Measurements from ENCODE around the gene STAM. TPM values are rescaled to one million over a fixed set of nuclear protein-coding genes. Genes with fewer than 3 reads are reported as not detected.
A peak's percentile ranks its signal among the peaks of the same experiment; 100 is the strongest.

Gene STAM
- total and polyA plus RNA-seq, 4 donors, result 11.9 to 76.8 (median 20.5) TPM

GRCh38 chr10:17673471-17674061 is 29.6 kb downstream of the STAM start:
- Histone ChIP-seq H3K27ac (ENCODE audit: low read depth in 1 of 2, low read length in 1 of 2) (no peak overlapping the region), H3K9ac (ENCODE audit: insufficient read depth in 1 of 2, low read length in 2 of 2) (peak overlapping the region in 1 of 2 donors; percentile 19), H3K4me3 (no peak overlapping the region), H3K4me1 (ENCODE audit: control insufficient read depth in 5 of 5, insufficient read depth in 5 of 5, low read length in 5 of 5) (peaks cover 2 to 24% (median 4%) of the 10 kb centered on the region in 5 donors), H3K27me3 (ENCODE audit: control insufficient read depth in 3 of 3, insufficient read depth in 3 of 3, low read length in 2 of 3) (no peaks in the 10 kb centered on the region), H3K9me3 (ENCODE audit: control insufficient read depth in 4 of 4, insufficient read depth in 3 of 4, low read length in 3 of 4) (no peaks in the 10 kb centered on the region), H3K36me3 (ENCODE audit: control insufficient read depth in 4 of 4, insufficient read depth in 4 of 4, low read length in 4 of 4) (peaks cover 0 to 4% (median 1%) of the 10 kb centered on the region in 4 donors)
- ATAC-seq (ENCODE audit: insufficient read depth, low FRiP score) (peak; percentile 72), DNase-seq (no peak)
- TF ChIP-seq CTCF (IDR thresholded peaks at IDR 0.05; ENCODE audit: control extremely low read depth, extremely low read depth), result no peak
- 79 to 82% methylated on average over 5 of the region's 5 CpGs for WGBS, 2 donors

- Histone ChIP-seq H3K4me1 (ENCODE audit: control insufficient read depth in 5 of 5, insufficient read depth in 5 of 5, low read length in 5 of 5) (peaks cover 2 to 23% (median 4%) of the 10 kb centered on the region in 5 donors), H3K27me3 (ENCODE audit: control insufficient read depth in 3 of 3, insufficient read depth in 3 of 3, low read length in 2 of 3) (no peaks in the 10 kb centered on the region), H3K9me3 (ENCODE audit: control insufficient read depth in 4 of 4, insufficient read depth in 3 of 4, low read length in 3 of 4) (no peaks in the 10 kb centered on the region), H3K27ac (ENCODE audit: low read depth in 1 of 2, low read length in 1 of 2) (no peak overlapping the region), H3K36me3 (ENCODE audit: control insufficient read depth in 4 of 4, insufficient read depth in 4 of 4, low read length in 4 of 4) (peaks cover 0 to 4% (median 1%) of the 10 kb centered on the region in 4 donors), H3K4me3 (no peak overlapping the region), H3K9ac (ENCODE audit: insufficient read depth in 1 of 2, low read length in 2 of 2) (no peak overlapping the region)
- no peak for TF ChIP-seq CTCF (IDR thresholded peaks at IDR 0.05; ENCODE audit: control extremely low read depth, extremely low read depth)
- DNase-seq, result no peak
- no peak for ATAC-seq (ENCODE audit: insufficient read depth, low FRiP score)
Measured at GRCh38 chr10:17674566-17674965, 30.6 kb downstream of the STAM start.

GRCh38 chr10:17675638-17676037 is 31.7 kb downstream of the STAM start:
- no peak for ATAC-seq (ENCODE audit: insufficient read depth, low FRiP score)
- DNase-seq, result no peak

More at GRCh38 chr10:17675638-17676037, 31.7 kb downstream of the STAM start:
- 69 to 76% methylated on average over 4 of the region's 4 CpGs for WGBS, 2 donors
- peaks cover 0 to 3% (median 1%) of the 10 kb centered on the region in 4 donors for H3K9me3 ChIP-seq (ENCODE audit: control insufficient read depth in 4 of 4, insufficient read depth in 3 of 4, low read length in 3 of 4)
- TF ChIP-seq CTCF (IDR thresholded peaks at IDR 0.05; ENCODE audit: control extremely low read depth, extremely low read depth), result no peak
- H3K4me3 ChIP-seq, result no peak overlapping the region
- H3K27me3 ChIP-seq (ENCODE audit: control insufficient read depth in 3 of 3, insufficient read depth in 3 of 3, low read length in 2 of 3), result no peaks in the 10 kb centered on the region
- peaks cover 0 to 6% (median 1%) of the 10 kb centered on the region in 4 donors for H3K36me3 ChIP-seq (ENCODE audit: control insufficient read depth in 4 of 4, insufficient read depth in 4 of 4, low read length in 4 of 4)
- no peak overlapping the region for H3K9ac ChIP-seq (ENCODE audit: insufficient read depth in 1 of 2, low read length in 2 of 2)
- H3K4me1 ChIP-seq (ENCODE audit: control insufficient read depth in 5 of 5, insufficient read depth in 5 of 5, low read length in 5 of 5), result peaks cover 2 to 22% (median 4%) of the 10 kb centered on the region in 5 donors
- H3K27ac ChIP-seq (ENCODE audit: low read depth in 1 of 2, low read length in 1 of 2), result no peak overlapping the region
